Mesothelial cell of epicardium (in vitro differentiated cells): Measurements from ENCODE around the gene SPATA1. TPM values are rescaled to one million over a fixed set of nuclear protein-coding genes. Genes with fewer than 3 reads are reported as not detected.

ENCODE experiments used
- total RNA-seq: library from RNA; stranded (reverse); gene quantifications from 3 replicates; pipeline ENCODE4 v1.2.1, GENCODE V29; 2021

SPATA1 gene
- total RNA-seq, 1 donor from 2014 or later = 1.2 TPM

Other genes with a start within 250 kb of the SPATA1 start
- 3.6 to 4.5 TPM (median 3.9 TPM) in 3 replicates for gene SAMD13, start 204.7 kb upstream of the SPATA1 start, total RNA-seq
- gene DNASE2B, start 107.9 kb upstream of the SPATA1 start, total RNA-seq = not detected in 3 replicates
- 23.2 to 28.2 TPM (median 26.1 TPM) in 3 replicates for gene RPF1, start 27.1 kb upstream of the SPATA1 start, total RNA-seq
- 93.7 to 95.5 TPM (median 95.0 TPM) in 3 replicates for gene GNG5, start 195 bp downstream of the SPATA1 start, total RNA-seq
- 11.0 to 11.4 TPM (median 11.1 TPM) in 3 replicates for gene CTBS, start 68.1 kb downstream of the SPATA1 start, total RNA-seq
- 18.2 to 21.3 TPM (median 20.5 TPM) in 3 replicates for gene SSX2IP, start 184.1 kb downstream of the SPATA1 start, total RNA-seq